H1 (cell line): Measurements from ENCODE around the gene RWDD1. TPM values are rescaled to one million over a fixed set of nuclear protein-coding genes. Genes with fewer than 3 reads are reported as not detected.

ENCODE experiments used
- CTCF ChIA-PET: fragments of 300-600 bp; sonication (Branson Sonifier 250); formaldehyde crosslinking; loops from one replicate; lab custom pipeline; 2021; ENCODE audit not compliant: partially characterized antibody; lab: Charles Lee
- POLR2A ChIA-PET: fragments of 300-600 bp; sonication (Branson Sonifier 250); formaldehyde crosslinking; loops from one replicate; lab custom pipeline; 2021; ENCODE audit warnings: inconsistent platforms; ENCODE audit not compliant: partially characterized antibody; lab: Charles Lee
- DNase-seq, 2 experiments: peaks; one replicate each; pipeline versions ENCODE4 v3.0.0 to v3.0.0-alpha.2; 2010 to 2022; ENCODE audit warnings: low spot score in 2 of 2, low read depth in 1 of 2, mixed read lengths in 1 of 2
- FAIRE-seq: peaks from 2 replicates; lab custom pipeline; 2011; peaks lifted over from hg19 to GRCh38; lab: Jason Lieb, UNC
- H2AFZ ChIP-seq: 2 replicates; pipeline ENCODE4 v1.8.1; 2012; ENCODE audit warnings: low read length, inconsistent platforms
- H2AK5ac ChIP-seq: 2 replicates; pipeline ENCODE4 v1.6.1; 2013; ENCODE audit warnings: low read depth, low read length
- H2BK120ac ChIP-seq: replicated peaks from 2 replicates; pipeline ENCODE3; 2013; ENCODE audit warnings: low read depth, low read length, inconsistent platforms
- H2BK12ac ChIP-seq: 2 replicates; pipeline ENCODE4 v1.6.1; 2013; ENCODE audit warnings: low read depth, low read length
- H2BK15ac ChIP-seq: 2 replicates; pipeline ENCODE4 v1.6.1; 2013; ENCODE audit warnings: low read length
- H2BK20ac ChIP-seq: 2 replicates; pipeline ENCODE4 v1.6.1; 2013; ENCODE audit warnings: low read length
- H2BK5ac ChIP-seq: 2 replicates; pipeline ENCODE4 v1.6.1; 2013; ENCODE audit warnings: low read depth, low read length
- H3K14ac ChIP-seq: 2 replicates; pipeline ENCODE4 v1.6.1; 2013; ENCODE audit warnings: inconsistent platforms; ENCODE audit not compliant: insufficient read length
- H3K18ac ChIP-seq: 2 replicates; pipeline ENCODE4 v1.6.1; 2013; ENCODE audit warnings: low read length; ENCODE audit errors: extremely low read depth
- H3K23ac ChIP-seq: 2 replicates; pipeline ENCODE4 v1.6.1; 2013; ENCODE audit warnings: inconsistent platforms; ENCODE audit not compliant: insufficient read length
- H3K23me2 ChIP-seq: 2 replicates; pipeline ENCODE4 v1.6.1; 2013; ENCODE audit warnings: low read depth, low read length
- H3K27ac ChIP-seq: 2 replicates; pipeline ENCODE4 v1.6.1; 2011; ENCODE audit warnings: low read depth, low read length, inconsistent platforms
- H3K27me3 ChIP-seq, 4 experiments: replicated peaks in 1 of 4; 1 replicate in 1 of 4; 2 replicates in 3 of 4; pipeline versions ENCODE4 v1.6.1 to v1.8.1; 2011 to 2013; ENCODE audit warnings: low read length in 3 of 4, mild to moderate bottlenecking in 3 of 4, inconsistent platforms in 2 of 4, mixed read lengths in 2 of 4, moderate library complexity in 1 of 4; ENCODE audit not compliant: control insufficient read depth in 3 of 4, insufficient read depth in 3 of 4; ENCODE audit errors: extremely low read depth in 1 of 4
- H3K36me3 ChIP-seq, 4 experiments: 2 replicates each; pipeline versions ENCODE4 v1.6.1 to v1.8.1; 2011 to 2013; ENCODE audit warnings: mild to moderate bottlenecking in 4 of 4, low read length in 3 of 4, moderate library complexity in 2 of 4, control low read depth in 1 of 4, inconsistent platforms in 1 of 4; ENCODE audit not compliant: insufficient read depth in 4 of 4, control insufficient read depth in 2 of 4
- H3K4ac ChIP-seq: replicated peaks from 2 replicates; pipeline ENCODE3; 2013; ENCODE audit warnings: low read length, low read depth, mixed read lengths, inconsistent platforms; ENCODE audit not compliant: insufficient read length
- H3K4me1 ChIP-seq, 4 experiments: replicated peaks in 1 of 4; 1 replicate in 1 of 4; 2 replicates in 3 of 4; pipeline versions ENCODE4 v1.6.1 to v1.8.1; 2011 to 2013; ENCODE audit warnings: low read length in 3 of 4, inconsistent platforms in 2 of 4, mixed read lengths in 1 of 4; ENCODE audit not compliant: insufficient read depth in 4 of 4, control insufficient read depth in 3 of 4
- H3K4me2 ChIP-seq, 2 experiments: 2 replicates each; pipeline versions ENCODE4 v1.6.1 to v1.8.1; 2011 to 2013; ENCODE audit warnings: low read depth in 2 of 2, low read length in 2 of 2, control low read depth in 1 of 2, inconsistent platforms in 1 of 2, mild to moderate bottlenecking in 1 of 2; ENCODE audit not compliant: insufficient read depth in 1 of 2
- H3K4me3 ChIP-seq, 4 experiments: fragments of 200-600, 300-600 bp in 1 of 4; sonication (generic), shearing (Covaris generic), sonication (Bioruptor Twin) in 1 of 4; 2 replicates each; pipeline versions ENCODE4 v1.5.1 to v1.8.1; 2011 to 2016; ENCODE audit warnings: low read length in 4 of 4, low read depth in 3 of 4, control low read depth in 2 of 4, inconsistent platforms in 2 of 4, mild to moderate bottlenecking in 2 of 4, mixed read lengths in 1 of 4, moderate library complexity in 1 of 4; ENCODE audit not compliant: insufficient read depth in 2 of 4; ENCODE audit errors: extremely low read depth in 1 of 4
- H3K56ac ChIP-seq: replicated peaks from 2 replicates; pipeline ENCODE3; 2013; ENCODE audit warnings: low read depth, mild to moderate bottlenecking, mixed read lengths, low read length, inconsistent platforms; ENCODE audit not compliant: insufficient read length
- H3K79me1 ChIP-seq: 2 replicates; pipeline ENCODE4 v1.6.1; 2013; ENCODE audit warnings: low read depth, low read length, control low read depth
- H3K79me2 ChIP-seq, 2 experiments: 2 replicates each; pipeline versions ENCODE4 v1.6.1 to v1.8.1; 2012 to 2013; ENCODE audit warnings: low read length in 2 of 2, mild to moderate bottlenecking in 2 of 2, inconsistent platforms in 1 of 2; ENCODE audit not compliant: insufficient read depth in 2 of 2, control insufficient read depth in 1 of 2
- H3K9ac ChIP-seq, 4 experiments: replicated peaks in 1 of 4; 1 replicate in 1 of 4; 2 replicates in 3 of 4; pipeline versions ENCODE4 v1.6.1 to v1.8.1; 2011 to 2013; ENCODE audit warnings: low read depth in 3 of 4, low read length in 3 of 4, control low read depth in 2 of 4, mild to moderate bottlenecking in 2 of 4, moderate library complexity in 2 of 4, inconsistent platforms in 1 of 4; ENCODE audit errors: extremely low read depth in 1 of 4
- H3K9me3 ChIP-seq, 2 experiments: 2 replicates each; pipeline versions ENCODE4 v1.6.1 to v1.8.1; 2012 to 2013; ENCODE audit warnings: mild to moderate bottlenecking in 2 of 2, moderate library complexity in 2 of 2, control low read depth in 1 of 2, inconsistent platforms in 1 of 2, low read depth in 1 of 2, low read length in 1 of 2, mixed read lengths in 1 of 2; ENCODE audit not compliant: insufficient read depth in 2 of 2
- H4K20me1 ChIP-seq, 2 experiments: replicated peaks in 1 of 2; 2 replicates each; pipeline versions ENCODE3 to v1.8.1; 2011 to 2013; ENCODE audit warnings: inconsistent platforms in 2 of 2, low read length in 2 of 2, mild to moderate bottlenecking in 1 of 2; ENCODE audit not compliant: insufficient read depth in 2 of 2, control insufficient read depth in 1 of 2
- H4K5ac ChIP-seq: 2 replicates; pipeline ENCODE4 v1.6.1; 2013; ENCODE audit warnings: low read length, low read depth, mixed read lengths, inconsistent platforms; ENCODE audit not compliant: insufficient read length
- H4K8ac ChIP-seq: 2 replicates; pipeline ENCODE4 v1.8.0; 2013; ENCODE audit warnings: mild to moderate bottlenecking, moderate library complexity, low read length, inconsistent platforms; ENCODE audit not compliant: insufficient read depth; ENCODE audit errors: extremely low read depth
- H4K91ac ChIP-seq: replicated peaks from 2 replicates; pipeline ENCODE3; 2013; ENCODE audit warnings: low read length, mixed read lengths, inconsistent platforms; ENCODE audit not compliant: insufficient read length
- CBX8 ChIP-seq: fragments of 300-800, 300-1000 bp; sonication (generic); IDR thresholded peaks from 2 replicates; pipeline ENCODE4 v1.7.1; 2016; ENCODE audit warnings: low read depth, low read length, borderline replicate concordance
- GTF2F1 ChIP-seq: IDR thresholded peaks from 2 replicates; pipeline ENCODE4 v1.6.1; 2012; ENCODE audit warnings: low read depth, low read length, improper control_type of control experiment, borderline replicate concordance
- JUN ChIP-seq: IDR thresholded peaks from 2 replicates; pipeline ENCODE4 v1.6.1; 2011; ENCODE audit warnings: low read depth, mild to moderate bottlenecking, improper control_type of control experiment, low read length
- POLR2AphosphoS5 ChIP-seq: IDR thresholded peaks from 2 replicates; pipeline ENCODE4 v1.6.1; 2011; ENCODE audit warnings: low read depth, low read length
- WGBS, 2 experiments: shearing (Covaris generic) in 1 of 2; methylation state at CpG; one replicate each; pipeline versions ENCODE4 v1.1.6 to v1.1.7; 2013 to 2015; ENCODE audit warnings: low lambda C conversion rate in 2 of 2, mixed read lengths in 2 of 2, inconsistent platforms in 1 of 2, low coverage in 1 of 2, missing lambda C conversion rate in 1 of 2; ENCODE audit not compliant: insufficient replicate concordance in 2 of 2, insufficient coverage in 1 of 2, insufficient read length in 1 of 2; ENCODE audit errors: extremely low coverage in 1 of 2, missing lambda C conversion rate in 1 of 2; 5-methylcytosine and 5-hydroxymethylcytosine counted together
- polyA plus RNA-seq, 7 experiments: library from polyadenylated mRNA; depleted of rRNA in 3 of 7; stranded (reverse) in 5 of 7; unstranded in 2 of 7; fragments of >200 nt in 5 of 7; fragments of 200-250 nt in 2 of 7; gene quantifications; 1 replicate in 5 of 7; 2 replicates in 1 of 7; 4 replicates in 1 of 7; pipeline versions ENCODE4 v1.2.1 to v1.2.3, GENCODE V29; 2011 to 2013; ENCODE audit warnings: missing spikeins in 2 of 7, mixed read lengths in 2 of 7
- total RNA-seq: library from RNA; stranded (reverse); fragmentation: NEBNext Ultra II Directional; extraction: Animal tissue kit (Norgen Biotek cat#: 25700); gene quantifications from 2 replicates; pipeline ENCODE4 v1.2.1, GENCODE V29; 2021

The RWDD1 gene
- total and polyA plus RNA-seq, 2 of the 8 experiments (the other 6 are each of a cell fraction or from before 2014, with no cell fraction given) = 19.5 to 35.2 TPM

DNA sequence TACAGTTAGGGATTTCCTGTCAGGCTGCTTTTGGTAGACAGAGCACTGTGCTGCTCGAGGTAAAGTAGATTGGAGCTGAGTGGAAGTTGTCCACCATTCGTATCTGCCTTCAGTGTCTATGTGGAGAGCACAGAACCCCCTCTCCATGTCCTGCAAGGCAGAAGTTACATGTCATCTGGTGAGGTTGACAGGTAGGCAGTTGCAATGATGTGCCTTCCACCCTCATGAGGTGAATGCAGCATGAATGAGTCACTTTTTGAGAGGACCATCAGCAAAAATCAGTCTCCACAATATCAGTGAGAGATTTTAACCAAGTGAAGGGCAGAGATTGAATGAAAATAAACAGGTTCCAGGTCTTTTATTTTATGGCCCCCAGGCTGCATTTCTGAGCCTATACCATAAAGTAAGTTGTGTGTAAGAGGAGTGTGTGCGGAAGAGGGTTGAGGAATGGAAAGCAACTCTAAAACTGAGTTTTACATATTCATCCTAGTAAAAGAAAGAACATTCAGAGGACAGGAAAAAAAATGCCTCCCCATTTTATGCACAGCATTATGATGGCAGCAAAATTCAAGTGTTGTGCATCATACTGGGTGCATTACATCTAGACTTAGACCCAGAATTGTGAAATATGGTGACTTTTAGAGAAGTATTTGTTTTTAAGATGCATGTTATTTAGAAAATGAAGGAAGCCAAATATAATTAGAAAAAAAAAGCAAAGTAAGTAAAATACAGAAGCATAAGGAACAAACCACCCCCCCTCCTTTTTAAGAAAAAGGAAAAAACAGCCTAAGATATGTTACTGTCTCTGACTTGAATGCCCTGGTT lies 41.6 kb upstream of the RWDD1 start:
- 73% methylated on average over 3 of the region's 3 CpGs; no CpG with 5 or more reads in 1 of the 2 experiments for WGBS, 2 experiments
- H4K8ac ChIP-seq = no peak overlapping the region
- peak overlapping the region; percentile 70 for H2BK120ac ChIP-seq
- H4K91ac ChIP-seq = peak overlapping the region; percentile 38
- no peak overlapping the region for H2BK5ac ChIP-seq
- H2BK12ac ChIP-seq = peak overlapping the region; percentile 95; the same call in 1 of the 2 replicates
- no peak for FAIRE-seq
- H4K5ac ChIP-seq = no peak overlapping the region
- ChIA-PET CTCF (interaction anchor here (0.8 to 2.2 kb wide), 7 partner anchors 12 to 261 kb away, joined by 3 to 11 read pairs (median 5); no protein-coding TSS in a partner anchor), POLR2A (interaction anchor here (0.8 to 1.4 kb wide), 2 partner anchors 87 to 258 kb away, joined by 3 read pairs; partner anchors contain the start of gene RSPH4A)
- H3K79me1 ChIP-seq = no peaks in the 10 kb centered on the region
- H2BK15ac ChIP-seq = no peak overlapping the region
- H3K4me2 ChIP-seq = no peak overlapping the region
- H3K23me2 ChIP-seq = no peaks in the 10 kb centered on the region
- no peak overlapping the region for H3K9ac ChIP-seq
- H3K18ac ChIP-seq = no peak overlapping the region
- H3K56ac ChIP-seq = no peak overlapping the region
- no peaks in the 10 kb centered on the region for H3K79me2 ChIP-seq
- no peaks in the 10 kb centered on the region for H3K27me3 ChIP-seq
- no peak overlapping the region for H3K14ac ChIP-seq
- no peaks in the 10 kb centered on the region for H4K20me1 ChIP-seq
- 0 out of 2 replicates have a peak overlapping the region, but pooled peaks have one; percentile 13 for H2AFZ ChIP-seq
- H2AK5ac ChIP-seq = peak overlapping the region; percentile 20; the same call in 1 of the 2 replicates
- peaks cover 0 to 12% (median 9%) of the 10 kb centered on the region in 4 experiments; a peak in 5 of 7 replicates for H3K4me1 ChIP-seq
- H3K36me3 ChIP-seq = no peaks in the 10 kb centered on the region
- no peaks in the 10 kb centered on the region for H3K9me3 ChIP-seq
- H3K27ac ChIP-seq = no peak overlapping the region
- peak overlapping the region; percentile 45 for H3K4ac ChIP-seq
- no peak overlapping the region for H3K23ac ChIP-seq
- no peak overlapping the region for H2BK20ac ChIP-seq
- DNase-seq = no peak
- H3K4me3 ChIP-seq = no peak overlapping the region
- TF ChIP-seq CBX8 (no peak), JUN (no peak), GTF2F1 (no peak), POLR2AphosphoS5 (no peak)
